Astrocyte of the spinal cord (primary cell): Measurements from ENCODE around the gene ALG3.

Experiments used
- DNase-seq: peaks from one replicate; pipeline ENCODE4 v3.0.0; 2011; ENCODE audit warnings: low read depth, low spot score
- H3K4me3 ChIP-seq: 2 replicates; pipeline ENCODE4 v1.5.1; 2011; ENCODE audit warnings: low read depth, mild to moderate bottlenecking, low read length, moderate library complexity
- CTCF ChIP-seq: IDR thresholded peaks from 2 replicates; pipeline ENCODE4 v1.5.1; 2012; ENCODE audit warnings: low read depth, mild to moderate bottlenecking, low read length, inconsistent platforms
- in situ Hi-C: cut with HindIII; loops from 2 replicates; pipeline ENCODE4 v1.10.0; 2017; ENCODE audit warnings: low sequenced_read_pairs

ALG3 gene

GRCh38 chr3:184230081-184230602, 18.6 kb downstream of the ALG3 start:
- no peak for TF ChIP-seq CTCF
- no peak for DNase-seq
- no peak overlapping the region for H3K4me3 ChIP-seq
- in situ Hi-C loops = no loop called here

- DNase-seq = peak; percentile 18
- in situ Hi-C loops = no loop called here
- peak within 1 kb of the TSS; percentile 12 for H3K4me3 ChIP-seq
- TF ChIP-seq CTCF = no peak
Measured at GRCh38 chr3:184229394-184230080, 19.2 kb downstream of the ALG3 start, which contains the start of gene VWA5B2. Gene VWA5B2, plus strand, starts transcription at chr3:184229585. Its CDS starts 944 bp downstream, at chr3:184230529.

GRCh38 chr3:184228376-184229137, 20.2 kb downstream of the ALG3 start:
- in situ Hi-C loops = no loop called here
- no peak overlapping the region for H3K4me3 ChIP-seq
- no peak for TF ChIP-seq CTCF

GRCh38 chr3:184227481-184227935, 21.3 kb downstream of the ALG3 start:
- DNase-seq = no peak
- no peak overlapping the region for H3K4me3 ChIP-seq
- TF ChIP-seq CTCF = peak; percentile 88
- in situ Hi-C loops = no loop called here

More at GRCh38 chr3:184228376-184229137, 20.2 kb downstream of the ALG3 start:
- DNase-seq = no peak

GRCh38 chr3:184223946-184224345, 24.8 kb downstream of the ALG3 start:
- no peak for TF ChIP-seq CTCF
- in situ Hi-C loops = no loop called here
- no peak overlapping the region for H3K4me3 ChIP-seq
- DNase-seq = no peak

GRCh38 chr3:184222521-184222920, 26.2 kb downstream of the ALG3 start:
- TF ChIP-seq CTCF = no peak
- DNase-seq = no peak
- H3K4me3 ChIP-seq = no peak overlapping the region
- in situ Hi-C loops = no loop called here
